ENCODE data around the gene IPPK. TPM values are rescaled to one million over a fixed set of nuclear protein-coding genes. Genes with fewer than 3 reads are reported as not detected.
"Not testable (repeated sequence)": the region's sequence is repeated elsewhere in the genome, so short reads cannot be mapped to it uniquely, and the experiment has no call there.

IPPK gene
- total RNA-seq, 2 experiments from 2014 or later: 11.4 to 11.5 TPM

GRCh38 chr9:92601451-92601850 lies 68.5 kb downstream of the IPPK start:
- DNase-seq: no peak
- peaks cover 17% of the 10 kb centered on the region for H3K9me3 Mint-ChIP-seq
- H3K27ac Mint-ChIP-seq: no peak overlapping the region
- no peaks in the 10 kb centered on the region for H3K27me3 Mint-ChIP-seq
- H3K36me3 Mint-ChIP-seq (ENCODE audit: low read depth): peaks cover 4% of the 10 kb centered on the region
- no peaks in the 10 kb centered on the region for H3K4me1 Mint-ChIP-seq
- H3K4me3 Mint-ChIP-seq: no peak overlapping the region
- ChIA-PET POLR2A (no interaction called here), CTCF (no interaction called here)

GRCh38 chr9:92600462-92601261 lies 69.3 kb downstream of the IPPK start:
- POLR2A ChIA-PET: no interaction called here
- no peak overlapping the region for H3K27ac Mint-ChIP-seq

GRCh38 chr9:92599938-92600461 lies 69.9 kb downstream of the IPPK start:
- no peak overlapping the region for H3K27ac Mint-ChIP-seq
- DNase-seq: no peak
- no peaks in the 10 kb centered on the region for H3K27me3 Mint-ChIP-seq
- no peak overlapping the region for H3K4me3 Mint-ChIP-seq
- H3K9me3 Mint-ChIP-seq: peaks cover 11% of the 10 kb centered on the region
- H3K36me3 Mint-ChIP-seq (ENCODE audit: low read depth): peaks cover 2% of the 10 kb centered on the region
- CTCF ChIA-PET: no interaction called here
- POLR2A ChIA-PET: no interaction called here
- H3K4me1 Mint-ChIP-seq: no peaks in the 10 kb centered on the region

More at GRCh38 chr9:92600462-92601261, 69.3 kb downstream of the IPPK start:
- Mint-ChIP-seq H3K4me3 (no peak overlapping the region), H3K4me1 (no peaks in the 10 kb centered on the region), H3K9me3 (peaks cover 17% of the 10 kb centered on the region), H3K36me3 (ENCODE audit: low read depth) (peaks cover 4% of the 10 kb centered on the region), H3K27me3 (no peaks in the 10 kb centered on the region)
- DNase-seq: no peak
- CTCF ChIA-PET: no interaction called here

GRCh38 chr9:92598382-92598781 lies 71.5 kb downstream of the IPPK start:
- DNase-seq: no peak
- Mint-ChIP-seq H3K27me3 (no peaks in the 10 kb centered on the region), H3K9me3 (peaks cover 2% of the 10 kb centered on the region), H3K4me1 (no peaks in the 10 kb centered on the region), H3K27ac (no peak overlapping the region), H3K4me3 (no peak overlapping the region), H3K36me3 (ENCODE audit: low read depth) (no peaks in the 10 kb centered on the region)
- ChIA-PET POLR2A (no interaction called here), CTCF (no interaction called here)

- no peak overlapping the region for H3K4me3 Mint-ChIP-seq
- no peaks in the 10 kb centered on the region for H3K36me3 Mint-ChIP-seq (ENCODE audit: low read depth)
- H3K27me3 Mint-ChIP-seq: no peaks in the 10 kb centered on the region
- ChIA-PET CTCF (no interaction called here), POLR2A (no interaction called here)
- H3K27ac Mint-ChIP-seq: no peak overlapping the region
- DNase-seq: no peak
- H3K9me3 Mint-ChIP-seq: no peaks in the 10 kb centered on the region
- H3K4me1 Mint-ChIP-seq: no peaks in the 10 kb centered on the region
These were observed 74.0 kb downstream of the IPPK start for GRCh38 chr9:92595930-92596329.

- DNase-seq; H3K4me1 Mint-ChIP-seq; H3K27me3 Mint-ChIP-seq; H3K4me3 Mint-ChIP-seq; H3K36me3 Mint-ChIP-seq (ENCODE audit: low read depth); H3K27ac Mint-ChIP-seq; CTCF ChIA-PET; H3K9me3 Mint-ChIP-seq; POLR2A ChIA-PET: not testable (repeated sequence)
These were observed 74.9 kb downstream of the IPPK start for GRCh38 chr9:92595075-92595474.

GRCh38 chr9:92592946-92593861 lies 76.7 kb downstream of the IPPK start:
- no peak for DNase-seq
- no peak overlapping the region for H3K4me3 Mint-ChIP-seq
- no peaks in the 10 kb centered on the region for H3K27me3 Mint-ChIP-seq
- no peaks in the 10 kb centered on the region for H3K4me1 Mint-ChIP-seq
- POLR2A ChIA-PET: no interaction called here
- H3K27ac Mint-ChIP-seq: no peak overlapping the region
- no peaks in the 10 kb centered on the region for H3K36me3 Mint-ChIP-seq (ENCODE audit: low read depth)
- CTCF ChIA-PET: no interaction called here
- no peaks in the 10 kb centered on the region for H3K9me3 Mint-ChIP-seq

- no peak overlapping the region for H3K27ac Mint-ChIP-seq
- POLR2A ChIA-PET: no interaction called here
- H3K27me3 Mint-ChIP-seq: no peaks in the 10 kb centered on the region
- CTCF ChIA-PET: no interaction called here
- DNase-seq: no peak
- H3K4me3 Mint-ChIP-seq: no peak overlapping the region
- no peaks in the 10 kb centered on the region for H3K9me3 Mint-ChIP-seq
- H3K4me1 Mint-ChIP-seq: no peaks in the 10 kb centered on the region
- no peaks in the 10 kb centered on the region for H3K36me3 Mint-ChIP-seq (ENCODE audit: low read depth)
These were observed 77.4 kb downstream of the IPPK start for GRCh38 chr9:92592537-92592936.

- DNase-seq: no peak
- Mint-ChIP-seq H3K27ac (no peak overlapping the region), H3K9me3 (no peaks in the 10 kb centered on the region), H3K4me3 (no peak overlapping the region), H3K4me1 (no peaks in the 10 kb centered on the region), H3K36me3 (ENCODE audit: low read depth) (peaks cover 5% of the 10 kb centered on the region), H3K27me3 (no peaks in the 10 kb centered on the region)
- POLR2A ChIA-PET: no interaction called here
- CTCF ChIA-PET: interaction anchor here (1.6 kb wide), 1 partner anchor 450 kb away, joined by 3 read pairs; no protein-coding TSS in a partner anchor
These were observed 79.6 kb downstream of the IPPK start for GRCh38 chr9:92590377-92590776.

- POLR2A ChIA-PET: no interaction called here
- CTCF ChIA-PET: interaction anchor here (1.6 kb wide), 1 partner anchor 449 kb away, joined by 3 read pairs; no protein-coding TSS in a partner anchor
- no peaks in the 10 kb centered on the region for H3K27me3 Mint-ChIP-seq
- no peak for DNase-seq
- H3K36me3 Mint-ChIP-seq (ENCODE audit: low read depth): peaks cover 5% of the 10 kb centered on the region
- H3K4me1 Mint-ChIP-seq: no peaks in the 10 kb centered on the region
- no peak overlapping the region for H3K4me3 Mint-ChIP-seq
- H3K27ac Mint-ChIP-seq: no peak overlapping the region
- H3K9me3 Mint-ChIP-seq: no peaks in the 10 kb centered on the region
These were observed 80.0 kb downstream of the IPPK start for GRCh38 chr9:92589923-92590322.

GRCh38 chr9:92576175-92576574 lies 93.8 kb downstream of the IPPK start:
- ChIA-PET CTCF (no interaction called here), POLR2A (no interaction called here)
- Mint-ChIP-seq H3K36me3 (ENCODE audit: low read depth) (no peaks in the 10 kb centered on the region), H3K4me1 (no peaks in the 10 kb centered on the region), H3K27me3 (no peaks in the 10 kb centered on the region), H3K27ac (no peak overlapping the region), H3K4me3 (no peak overlapping the region), H3K9me3 (peaks cover 3% of the 10 kb centered on the region)
- DNase-seq: no peak

- CTCF ChIA-PET; H3K4me1 Mint-ChIP-seq; H3K27me3 Mint-ChIP-seq; H3K9me3 Mint-ChIP-seq; DNase-seq; POLR2A ChIA-PET; H3K27ac Mint-ChIP-seq; H3K4me3 Mint-ChIP-seq; H3K36me3 Mint-ChIP-seq (ENCODE audit: low read depth): not testable (repeated sequence)
These were observed 96.3 kb downstream of the IPPK start for GRCh38 chr9:92573612-92574011.

- H3K9me3 Mint-ChIP-seq; H3K4me3 Mint-ChIP-seq; H3K36me3 Mint-ChIP-seq (ENCODE audit: low read depth); H3K27ac Mint-ChIP-seq; CTCF ChIA-PET; H3K4me1 Mint-ChIP-seq; H3K27me3 Mint-ChIP-seq; DNase-seq: not testable (repeated sequence)
- POLR2A ChIA-PET: interaction anchor here (0.6 kb wide), 1 partner anchor 203 kb away, joined by 3 read pairs; no protein-coding TSS in a partner anchor
These were observed 98.1 kb downstream of the IPPK start for GRCh38 chr9:92571871-92572270.
